ENCODE measurements around the gene SERTAD2.

SERTAD2 gene

GRCh38 chr2:64607381-64608304 lies 46.1 kb downstream of the SERTAD2 start:
- DNase-seq = no peak

GRCh38 chr2:64606479-64607363 lies 47.0 kb downstream of the SERTAD2 start:
- DNase-seq = no peak

DNA sequence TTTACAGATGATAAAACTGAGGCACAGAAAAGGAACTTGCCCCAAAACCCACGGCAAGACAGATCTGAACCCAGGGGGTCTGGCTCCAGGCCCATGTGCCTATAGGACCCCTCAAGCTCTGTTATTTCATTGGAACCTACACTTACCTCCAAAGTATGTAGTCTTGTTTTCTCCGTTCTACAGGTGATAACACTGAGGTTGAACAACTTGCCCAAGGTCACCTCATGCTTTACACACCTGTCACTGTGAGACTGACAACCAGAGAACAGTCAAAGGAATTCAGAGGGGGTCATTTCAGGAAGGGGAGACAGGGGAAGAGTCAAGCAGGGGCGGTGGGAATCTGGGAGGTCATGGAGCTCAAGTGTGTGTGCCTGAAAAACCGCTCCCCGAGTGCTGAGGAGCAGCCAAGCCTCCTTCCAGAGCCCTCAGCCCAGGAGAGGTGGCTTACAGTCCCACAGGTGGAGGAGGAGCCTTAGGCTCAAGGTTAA lies 47.7 kb downstream of the SERTAD2 start:
- no peak for DNase-seq

- no peak for DNase-seq
Measured at GRCh38 chr2:64605026-64605471, 48.7 kb downstream of the SERTAD2 start.

DNA sequence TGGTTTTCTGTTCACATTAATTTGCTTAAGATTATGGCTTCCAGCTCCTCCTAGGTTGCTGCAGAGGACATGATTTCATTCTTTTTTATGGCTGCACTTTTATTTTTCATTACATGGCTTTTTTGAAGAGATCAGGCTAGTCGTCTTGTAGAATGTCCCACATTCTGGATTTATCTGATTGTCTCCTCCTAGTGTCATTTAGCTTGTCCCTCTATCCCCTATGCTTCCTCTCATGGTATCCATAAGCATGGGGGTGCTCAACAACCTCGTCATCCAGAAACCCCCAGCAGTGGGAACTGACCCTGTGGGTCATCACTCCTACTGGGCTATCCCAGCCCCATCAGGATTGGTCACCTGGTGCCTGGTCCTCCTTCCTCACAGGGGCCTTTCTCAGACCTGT lies 49.6 kb downstream of the SERTAD2 start:
- DNase-seq = no peak

GRCh38 chr2:64602436-64602835 lies 51.3 kb downstream of the SERTAD2 start:
- no peak for DNase-seq

DNA sequence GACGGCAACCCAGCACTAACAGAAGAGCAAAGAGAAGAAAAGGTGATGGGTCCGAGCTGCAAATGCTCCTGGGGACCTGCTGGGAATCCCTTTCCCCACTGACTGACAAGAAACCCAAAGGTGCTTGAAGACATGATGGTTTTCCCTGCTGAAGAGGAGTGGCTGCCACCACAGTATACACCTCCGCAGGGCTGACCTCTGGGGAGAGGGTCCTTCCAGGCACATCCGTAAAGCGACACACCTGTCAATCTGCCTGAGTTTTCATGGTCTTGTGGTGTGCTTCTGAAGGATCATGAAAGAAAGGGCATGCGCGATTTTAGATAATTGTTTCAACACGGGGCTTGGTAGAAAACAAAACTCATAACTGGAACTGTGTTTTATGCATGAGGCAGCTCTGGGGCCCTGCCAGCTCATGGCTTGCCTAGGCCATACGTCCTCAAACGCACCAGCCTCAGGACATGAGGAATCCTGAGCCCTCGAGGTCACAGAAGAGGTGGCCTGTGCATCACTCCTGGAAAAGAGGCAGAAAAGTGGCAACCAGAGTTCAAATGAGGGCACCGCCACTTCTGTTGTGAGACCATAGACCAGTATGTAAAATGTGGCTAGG lies 51.8 kb downstream of the SERTAD2 start:
- DNase-seq = no peak

- no peak for DNase-seq
Measured at GRCh38 chr2:64601034-64601754, 52.5 kb downstream of the SERTAD2 start.

GRCh38 chr2:64599469-64599868 lies 54.2 kb downstream of the SERTAD2 start:
- DNase-seq = no peak

GRCh38 chr2:64598226-64598625 lies 55.5 kb downstream of the SERTAD2 start:
- DNase-seq = no peak

- no peak for DNase-seq
Measured at GRCh38 chr2:64595397-64596176, 58.1 kb downstream of the SERTAD2 start.

- no peak for DNase-seq
Measured at GRCh38 chr2:64594226-64594989, 59.3 kb downstream of the SERTAD2 start.

GRCh38 chr2:64593035-64593655 lies 60.6 kb downstream of the SERTAD2 start:
- no peak for DNase-seq

- no peak for DNase-seq
Measured at GRCh38 chr2:64591188-64591587, 62.5 kb downstream of the SERTAD2 start.

DNA sequence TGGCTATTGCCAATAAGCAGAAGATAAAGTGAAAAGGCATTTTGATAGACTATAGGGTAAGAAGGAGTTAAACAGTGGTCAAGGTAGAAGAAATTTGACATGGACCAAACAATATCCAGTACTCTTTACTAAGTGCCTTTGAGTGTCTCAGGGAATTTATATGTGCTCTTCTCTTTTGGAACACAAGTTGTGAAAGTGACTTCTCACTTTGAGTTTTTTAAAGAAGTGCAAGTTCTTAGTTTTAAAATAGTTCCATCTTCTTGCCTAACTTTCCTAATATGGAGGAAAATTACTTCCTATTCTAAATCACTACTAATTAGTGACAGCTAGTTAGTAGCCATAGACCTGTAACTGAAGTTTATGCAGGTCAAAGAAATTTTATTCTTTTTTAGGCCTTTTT lies 66.2 kb downstream of the SERTAD2 start:
- DNase-seq = no peak

GRCh38 chr2:64586883-64587481 lies 66.7 kb downstream of the SERTAD2 start:
- no peak for DNase-seq

- DNase-seq = no peak
Measured at GRCh38 chr2:64586054-64586453, 67.7 kb downstream of the SERTAD2 start.

- no peak for DNase-seq
Measured at GRCh38 chr2:64582774-64583340, 70.9 kb downstream of the SERTAD2 start.

DNA sequence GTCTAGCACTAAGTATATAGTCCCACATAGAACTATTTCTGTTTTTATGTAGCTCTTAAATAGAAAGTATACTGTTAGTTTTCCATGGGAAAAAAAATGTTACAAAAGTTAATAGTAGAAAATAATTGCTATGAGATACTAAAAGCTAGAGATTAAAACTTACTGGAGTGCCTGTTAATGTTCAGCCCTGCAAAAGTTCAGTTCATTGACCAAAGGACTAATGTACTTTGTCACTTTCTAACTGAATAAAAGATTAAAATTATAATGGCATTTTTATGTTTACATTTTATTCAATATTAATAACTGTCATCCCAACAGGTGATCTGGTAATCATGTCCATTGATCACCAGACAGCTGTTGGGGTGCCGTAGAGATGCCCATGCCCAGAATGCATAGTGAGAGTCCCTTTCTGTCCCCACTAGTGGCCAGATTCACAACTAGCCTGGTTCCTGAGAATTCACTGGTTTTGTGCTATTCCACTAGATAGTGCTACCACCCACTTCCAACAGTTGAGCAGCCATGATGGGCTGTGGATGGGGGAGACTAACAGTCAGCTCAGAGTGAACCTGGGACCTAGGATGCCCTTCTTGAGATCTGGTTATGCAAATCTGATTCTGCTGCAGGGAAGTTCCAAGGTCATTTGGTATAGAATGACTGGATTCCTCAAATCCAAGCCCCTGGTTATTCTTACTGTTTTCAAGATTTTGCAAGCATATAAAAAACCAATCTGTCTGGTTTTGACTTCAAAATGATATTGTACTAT lies 71.8 kb downstream of the SERTAD2 start:
- no peak for DNase-seq

Measured in SIG-M5 (cell line).